ENCODE data around the gene MAPKAPK3.

Gene MAPKAPK3

GRCh38 chr3:50572801-50573371 is 44.1 kb upstream of the MAPKAPK3 start:
- TF ChIP-seq, protein P1, sequence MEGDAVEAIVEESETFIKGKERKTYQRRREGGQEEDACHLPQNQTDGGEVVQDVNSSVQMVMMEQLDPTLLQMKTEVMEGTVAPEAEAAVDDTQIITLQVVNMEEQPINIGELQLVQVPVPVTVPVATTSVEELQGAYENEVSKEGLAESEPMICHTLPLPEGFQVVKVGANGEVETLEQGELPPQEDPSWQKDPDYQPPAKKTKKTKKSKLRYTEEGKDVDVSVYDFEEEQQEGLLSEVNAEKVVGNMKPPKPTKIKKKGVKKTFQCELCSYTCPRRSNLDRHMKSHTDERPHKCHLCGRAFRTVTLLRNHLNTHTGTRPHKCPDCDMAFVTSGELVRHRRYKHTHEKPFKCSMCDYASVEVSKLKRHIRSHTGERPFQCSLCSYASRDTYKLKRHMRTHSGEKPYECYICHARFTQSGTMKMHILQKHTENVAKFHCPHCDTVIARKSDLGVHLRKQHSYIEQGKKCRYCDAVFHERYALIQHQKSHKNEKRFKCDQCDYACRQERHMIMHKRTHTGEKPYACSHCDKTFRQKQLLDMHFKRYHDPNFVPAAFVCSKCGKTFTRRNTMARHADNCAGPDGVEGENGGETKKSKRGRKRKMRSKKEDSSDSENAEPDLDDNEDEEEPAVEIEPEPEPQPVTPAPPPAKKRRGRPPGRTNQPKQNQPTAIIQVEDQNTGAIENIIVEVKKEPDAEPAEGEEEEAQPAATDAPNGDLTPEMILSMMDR (IDR thresholded peaks at IDR 0.05; ENCODE audit: insufficient read depth, missing control alignments) = no peak
- no peak for DNase-seq (ENCODE audit: insufficient read length, low spot score)
- FAIRE-seq = no peak

DNA sequence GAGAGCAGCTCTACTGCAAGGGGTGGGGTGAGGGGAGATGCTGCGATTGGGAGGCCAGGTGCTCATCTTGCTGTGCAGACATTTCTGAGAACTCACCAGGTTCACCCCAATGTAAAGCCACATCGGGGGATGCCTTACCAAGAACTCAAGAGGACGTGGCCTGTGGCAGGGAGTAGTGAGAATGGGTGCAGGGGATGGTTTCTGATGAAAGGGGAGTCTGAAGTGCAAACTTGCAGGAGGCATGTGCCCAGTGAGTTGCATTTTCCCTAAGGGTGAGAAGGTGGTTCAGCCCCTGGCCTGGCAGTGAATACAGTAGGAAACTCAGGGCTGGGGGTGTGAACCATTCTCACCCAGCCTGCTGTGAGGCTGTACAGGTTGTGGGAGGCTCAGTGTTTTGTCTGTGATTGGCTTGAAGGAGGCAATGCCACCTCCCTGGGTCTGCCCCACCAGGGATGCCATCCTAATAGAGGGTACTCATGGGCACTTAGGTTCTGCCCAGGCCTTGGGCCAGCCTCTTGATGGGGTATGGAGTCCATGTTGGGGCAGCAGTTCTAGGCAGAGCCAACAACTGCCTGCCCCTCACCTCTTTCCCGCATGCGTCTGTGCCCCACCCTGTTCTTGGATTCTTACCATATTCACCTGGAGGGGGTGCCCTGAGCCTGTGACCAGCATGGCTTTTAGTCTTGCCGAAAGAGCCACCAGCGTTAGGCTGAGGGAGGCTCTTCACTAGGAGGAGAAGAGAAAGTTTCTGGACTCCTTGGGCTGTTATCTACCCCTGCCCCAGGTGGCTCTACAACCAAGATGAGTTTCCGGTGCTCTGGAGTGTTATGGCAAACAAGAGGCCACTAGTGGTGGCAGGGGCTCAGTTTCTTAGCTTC is 43.1 kb upstream of the MAPKAPK3 start:
- TF ChIP-seq, protein P1 (IDR thresholded peaks at IDR 0.05; ENCODE audit: insufficient read depth, missing control alignments) = no peak
- no peak for DNase-seq (ENCODE audit: insufficient read length, low spot score)
- no peak for FAIRE-seq

DNA sequence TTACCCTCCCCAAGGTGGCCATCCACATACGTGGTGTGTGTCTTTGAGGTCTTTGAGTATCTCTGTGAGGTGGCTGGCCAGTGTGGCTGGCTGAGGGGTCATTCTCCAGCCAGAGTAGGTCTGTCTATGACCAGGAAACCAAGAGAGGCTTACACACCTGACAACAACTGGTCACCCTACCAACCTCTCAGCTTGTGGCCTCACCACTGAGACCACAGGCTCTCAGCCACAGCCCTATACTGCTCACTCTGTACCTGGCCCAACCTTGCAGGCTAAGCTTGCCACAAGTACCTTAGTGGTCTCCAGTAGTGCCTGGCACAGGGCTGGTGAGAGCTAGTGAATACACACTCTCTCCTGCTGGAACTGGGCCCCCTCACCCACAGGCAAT is 42.5 kb upstream of the MAPKAPK3 start:
- DNase-seq (ENCODE audit: insufficient read length, low spot score) (no peak), FAIRE-seq (no peak)
- TF ChIP-seq, protein P1 (IDR thresholded peaks at IDR 0.05; ENCODE audit: insufficient read depth, missing control alignments) = no peak

GRCh38 chr3:50575372-50575771 is 41.6 kb upstream of the MAPKAPK3 start:
- TF ChIP-seq, protein P1 (IDR thresholded peaks at IDR 0.05; ENCODE audit: insufficient read depth, missing control alignments) = no peak
- FAIRE-seq = no peak
- DNase-seq (ENCODE audit: insufficient read length, low spot score) = no peak

DNA sequence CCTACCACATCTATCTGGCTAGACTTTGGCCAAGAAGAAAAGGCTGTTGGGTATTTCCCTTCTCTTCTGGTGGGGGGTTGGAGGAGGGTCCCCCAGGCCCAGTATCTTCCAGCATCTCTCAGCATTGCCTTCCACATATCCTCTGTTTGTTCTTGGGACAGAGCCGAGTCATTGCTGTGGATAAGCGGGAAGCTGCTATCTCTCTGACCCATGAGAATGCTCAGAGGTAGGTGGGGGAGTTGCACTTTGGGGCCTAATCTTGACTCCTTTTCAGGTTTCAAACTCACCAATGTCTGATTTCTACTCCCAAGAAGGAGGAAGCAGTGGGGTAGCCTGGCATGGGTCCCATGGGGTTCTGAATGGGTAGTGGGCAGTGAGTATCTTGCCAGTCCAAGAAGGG is 39.6 kb upstream of the MAPKAPK3 start:
- no peak for DNase-seq (ENCODE audit: insufficient read length, low spot score)
- TF ChIP-seq, protein P1 (IDR thresholded peaks at IDR 0.05; ENCODE audit: insufficient read depth, missing control alignments) = no peak
- no peak for FAIRE-seq

DNA sequence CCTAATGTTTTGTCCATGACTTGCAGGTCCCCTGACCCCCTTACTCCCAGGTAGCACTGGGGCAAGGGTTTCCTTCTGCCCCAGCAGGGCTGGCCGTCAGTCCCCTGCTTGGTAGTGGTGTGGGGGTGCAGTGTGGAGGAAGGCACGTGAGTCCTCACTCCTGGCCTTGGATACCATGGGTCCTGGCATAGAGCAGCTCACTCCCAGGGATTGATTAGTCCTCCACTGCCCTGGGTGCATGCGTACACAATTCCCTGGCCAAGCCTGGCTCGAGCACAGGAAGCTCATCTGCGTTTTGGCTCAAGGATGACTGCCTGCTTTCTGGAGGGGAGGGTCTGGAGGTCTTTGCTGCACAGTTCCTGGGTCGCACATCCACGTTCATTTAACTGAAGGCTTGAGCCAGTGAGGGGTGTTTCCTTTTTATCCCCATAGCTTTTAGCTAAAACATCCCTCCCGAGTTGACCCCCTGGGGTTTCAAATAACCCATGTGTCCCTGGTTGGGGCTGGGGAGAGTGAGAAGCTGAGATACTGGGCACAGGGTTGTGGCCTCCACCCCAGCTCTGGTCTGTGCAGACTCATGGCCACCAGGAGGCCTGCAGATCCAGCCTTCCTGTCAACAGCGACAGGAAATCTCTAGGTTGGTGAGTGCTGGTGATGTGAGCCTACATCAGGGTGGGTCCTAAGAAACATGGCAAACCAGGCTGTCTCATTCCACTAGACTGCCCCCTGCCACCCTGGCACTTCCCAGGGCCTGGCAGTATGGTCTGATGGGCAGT is 36.1 kb upstream of the MAPKAPK3 start:
- TF ChIP-seq, protein P1 (IDR thresholded peaks at IDR 0.05; ENCODE audit: insufficient read depth, missing control alignments) = no peak
- FAIRE-seq (no peak), DNase-seq (ENCODE audit: insufficient read length, low spot score) (no peak)
